HG03066 (cell line): ENCODE measurements around the gene ZAP70.
"Not testable (repeated sequence)": the region's sequence is repeated elsewhere in the genome, so short reads cannot be mapped to it uniquely, and the experiment has no call there.

Experiments
- ATAC-seq: cut with Tn5 transposase; IDR thresholded peaks from one replicate; pipeline ENCODE4 v1.9.1; 2021; ENCODE audit warnings: low read depth; ENCODE audit not compliant: unreplicated experiment

ZAP70 gene

DNA sequence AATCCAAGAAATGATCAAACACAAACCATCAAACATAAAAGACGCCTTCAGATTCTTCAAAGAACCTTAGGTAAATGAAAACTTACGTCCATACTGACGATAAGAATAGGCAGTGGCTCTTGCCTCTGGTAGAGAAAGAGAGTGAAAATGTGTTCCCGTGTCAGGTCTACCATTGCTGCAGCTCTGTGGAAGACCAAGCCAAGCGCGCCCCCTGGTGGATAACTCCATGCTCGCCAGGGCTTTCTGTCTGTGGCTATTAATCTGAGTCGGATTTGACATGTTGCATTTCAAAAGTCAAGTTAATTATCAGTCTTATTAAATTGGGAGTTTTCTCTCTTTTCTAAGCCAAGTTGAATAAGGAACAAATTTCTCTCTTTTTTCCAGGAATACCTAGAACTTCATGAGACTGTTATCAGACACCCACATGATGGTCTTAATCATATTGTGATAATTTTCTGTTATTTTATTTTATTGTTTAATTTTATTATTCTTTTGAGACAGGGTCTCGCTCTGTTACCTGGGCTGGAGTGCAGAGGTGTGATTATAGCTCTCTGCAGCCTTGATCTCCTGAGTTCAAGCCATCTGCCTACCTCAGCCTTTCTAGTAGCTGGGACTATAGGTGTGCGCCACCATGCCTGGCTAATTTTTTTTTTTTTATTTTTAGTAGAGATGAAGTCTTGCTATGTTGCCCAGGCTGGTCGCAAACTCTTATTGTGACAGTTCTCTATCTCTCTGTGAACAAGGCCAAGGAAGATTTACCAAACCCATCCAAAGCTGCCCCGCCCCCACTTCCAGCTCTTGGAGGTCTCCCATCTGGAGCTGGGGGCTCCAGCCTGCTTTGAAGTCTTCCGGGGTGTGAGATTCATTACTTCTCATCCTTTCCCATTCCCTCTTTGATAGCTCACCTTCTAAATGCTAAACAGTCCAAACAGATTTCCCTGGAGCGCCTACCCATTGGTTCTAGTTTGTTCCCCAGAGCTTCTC lies 15.8 kb upstream of the ZAP70 start:
- ATAC-seq = no peak

DNA sequence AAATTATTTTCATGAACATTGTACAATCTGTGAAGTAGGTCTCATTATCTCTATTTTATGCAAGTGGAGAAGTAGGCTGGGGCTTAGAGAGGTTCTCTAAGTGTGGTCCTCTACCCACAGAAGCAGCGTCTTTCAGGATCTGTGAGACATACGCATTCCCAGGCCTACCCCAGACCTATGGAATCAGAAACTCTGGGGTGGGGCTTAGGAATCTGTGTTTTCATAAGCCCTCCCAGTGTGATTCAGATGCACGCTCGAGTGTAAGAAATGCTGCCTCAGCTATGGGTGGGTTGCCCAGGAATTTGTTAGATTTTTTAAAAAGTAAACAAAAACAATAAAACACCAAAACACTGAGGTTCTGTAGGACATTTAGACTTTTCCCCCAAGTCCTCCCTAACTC lies 14.8 kb upstream of the ZAP70 start:
- ATAC-seq = no peak

DNA sequence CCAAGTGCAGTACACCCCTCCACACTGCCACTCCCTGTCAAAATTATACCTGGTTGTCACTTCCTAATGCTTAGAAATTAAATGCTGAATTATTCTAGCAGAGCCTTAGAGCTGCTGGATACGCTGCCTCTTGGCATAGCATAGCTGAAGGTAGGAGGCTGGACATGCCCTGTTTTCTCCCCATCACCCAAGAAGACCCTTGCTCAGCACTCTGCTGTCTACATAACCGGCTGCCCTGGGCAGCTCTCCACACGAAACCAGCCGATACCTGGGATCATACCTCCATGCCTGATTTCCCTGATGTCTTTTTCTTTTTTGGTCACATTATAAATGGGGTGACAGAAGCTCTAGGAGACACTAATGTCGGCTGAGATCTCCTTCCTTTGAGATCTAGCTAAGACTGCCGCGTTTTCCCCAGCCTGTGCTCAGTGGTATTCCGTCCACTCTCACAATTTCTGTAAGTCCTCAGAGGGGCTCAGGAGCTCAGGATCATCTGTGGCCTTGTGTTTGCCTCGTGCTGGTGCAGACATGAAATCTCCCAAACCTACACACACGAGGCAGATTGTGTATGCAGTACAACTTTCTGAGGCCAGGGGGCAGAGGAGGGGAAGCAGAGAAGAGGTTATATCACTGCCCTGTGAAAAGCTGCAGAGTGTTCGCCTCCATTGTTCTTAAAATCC lies 13.5 kb upstream of the ZAP70 start:
- no peak for ATAC-seq

DNA sequence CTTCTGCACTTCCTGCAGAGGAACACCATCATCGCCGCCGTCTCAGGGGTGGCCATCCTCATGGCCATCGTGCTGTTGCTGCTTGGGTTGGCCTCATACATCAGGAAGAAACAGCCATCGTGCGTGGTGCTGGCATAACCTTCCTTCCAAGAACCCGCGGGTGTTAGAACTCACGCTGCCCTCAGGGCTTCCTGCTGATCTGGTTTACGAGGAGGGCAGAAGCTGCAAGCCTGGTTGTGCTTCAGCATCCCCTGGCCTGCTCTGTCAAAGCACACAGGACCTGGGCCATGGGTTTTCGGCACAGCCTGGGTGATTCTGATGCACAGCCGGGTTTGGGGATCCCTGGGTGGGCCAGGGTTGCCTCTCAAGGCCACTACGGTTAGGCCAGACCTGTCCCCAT lies 12.2 kb upstream of the ZAP70 start:
- no peak for ATAC-seq

DNA sequence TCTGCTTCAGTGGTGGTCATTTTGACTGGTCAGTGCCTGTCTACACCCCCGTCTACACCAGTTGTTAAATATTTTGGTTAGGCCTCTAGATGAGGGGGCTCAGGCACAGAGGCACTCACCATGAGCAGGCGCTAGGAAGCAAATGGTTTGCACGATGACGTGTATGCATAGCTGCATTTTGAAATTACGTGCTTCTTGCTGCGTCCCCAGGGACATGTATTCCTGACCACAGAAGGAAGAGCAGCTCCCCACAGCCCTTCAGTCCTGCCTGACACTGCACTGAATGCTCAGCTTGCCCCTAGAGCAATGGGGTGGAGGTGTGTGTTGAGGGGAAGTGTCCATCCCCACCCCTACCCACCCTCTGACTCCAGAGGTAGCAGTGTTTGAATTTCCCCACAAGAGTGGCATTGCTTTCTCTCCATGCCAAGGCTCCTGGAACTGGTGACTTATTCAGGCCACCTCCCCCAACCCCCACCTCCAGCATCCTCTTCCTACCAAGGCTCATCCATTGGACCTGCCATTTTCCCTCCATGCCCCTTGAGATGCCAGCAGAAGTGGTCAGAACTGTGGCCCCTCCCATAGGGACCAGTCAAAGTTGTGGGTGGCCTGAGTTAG lies 11.4 kb upstream of the ZAP70 start:
- ATAC-seq = no peak

DNA sequence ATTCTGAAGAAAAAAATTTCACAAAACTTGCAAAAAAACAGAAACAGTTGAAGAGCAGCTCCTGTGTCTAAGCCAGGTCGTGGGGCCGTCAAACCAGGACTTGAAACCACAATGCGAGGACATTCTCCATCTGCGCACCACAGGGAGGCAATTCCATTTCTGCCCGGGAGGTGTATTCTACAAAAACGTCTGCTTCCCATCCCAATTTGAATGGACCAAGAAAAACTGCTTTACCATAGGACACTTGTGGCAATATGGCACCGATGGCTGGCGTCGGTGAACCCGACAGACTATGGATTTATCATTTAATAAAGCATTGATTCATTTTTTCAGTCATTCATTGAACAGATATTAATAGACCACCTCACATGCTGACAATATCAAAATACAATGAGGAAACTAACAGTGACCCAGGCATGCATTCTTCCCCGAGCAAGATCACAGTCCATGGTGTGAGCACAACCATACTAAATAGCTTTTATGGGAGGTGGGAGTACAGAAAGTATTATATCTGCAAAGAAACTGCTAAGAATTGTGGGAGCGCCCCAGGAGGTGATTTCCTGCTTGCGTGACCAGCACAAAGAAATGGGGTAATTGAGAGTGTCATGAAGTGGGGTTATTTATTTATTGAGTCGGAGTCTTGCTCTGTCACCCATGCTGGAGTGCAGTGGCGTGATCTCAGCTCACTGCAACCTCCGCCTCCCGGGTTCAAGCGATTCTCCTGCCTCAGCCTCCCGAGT lies 10.5 kb upstream of the ZAP70 start:
- ATAC-seq = no peak

DNA sequence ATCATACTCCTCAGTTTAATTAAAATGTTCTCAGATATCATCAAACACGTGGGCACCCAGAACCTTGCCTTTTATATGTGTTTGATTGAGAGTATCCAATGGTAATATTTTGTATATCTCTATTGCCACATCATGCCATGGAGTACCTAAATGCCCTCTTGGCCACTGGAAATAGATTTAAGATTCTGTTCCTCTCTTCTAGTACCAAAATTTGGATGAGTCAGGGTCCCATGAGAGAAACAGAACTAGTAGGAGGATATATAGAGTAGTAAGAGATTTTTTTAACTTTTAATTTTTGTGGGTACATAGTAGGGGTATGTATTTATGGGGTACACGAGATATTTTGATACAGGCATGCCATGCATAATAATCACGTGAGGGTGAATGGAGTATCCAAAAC lies 9.6 kb upstream of the ZAP70 start:
- no peak for ATAC-seq

DNA sequence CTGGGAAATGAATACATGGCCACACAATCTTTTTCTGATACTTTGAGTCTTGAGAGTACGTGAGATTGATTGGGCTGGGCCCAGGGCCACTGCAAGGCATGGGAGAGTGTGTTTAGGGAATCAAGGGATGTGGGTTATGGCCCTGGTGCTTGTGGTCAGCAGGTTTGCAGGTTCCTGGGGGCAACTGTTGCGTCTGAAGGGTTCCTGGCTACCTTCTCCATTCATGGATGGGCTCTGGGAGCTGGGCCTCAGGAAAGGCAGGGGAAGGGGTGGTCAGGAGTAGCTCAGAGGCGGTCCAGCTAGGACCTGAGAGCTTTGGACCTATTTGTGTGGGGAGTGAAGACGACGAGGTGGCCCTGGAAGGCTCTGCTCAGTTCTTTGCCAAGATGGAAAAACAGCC lies 8.4 kb upstream of the ZAP70 start:
- ATAC-seq = no peak

DNA sequence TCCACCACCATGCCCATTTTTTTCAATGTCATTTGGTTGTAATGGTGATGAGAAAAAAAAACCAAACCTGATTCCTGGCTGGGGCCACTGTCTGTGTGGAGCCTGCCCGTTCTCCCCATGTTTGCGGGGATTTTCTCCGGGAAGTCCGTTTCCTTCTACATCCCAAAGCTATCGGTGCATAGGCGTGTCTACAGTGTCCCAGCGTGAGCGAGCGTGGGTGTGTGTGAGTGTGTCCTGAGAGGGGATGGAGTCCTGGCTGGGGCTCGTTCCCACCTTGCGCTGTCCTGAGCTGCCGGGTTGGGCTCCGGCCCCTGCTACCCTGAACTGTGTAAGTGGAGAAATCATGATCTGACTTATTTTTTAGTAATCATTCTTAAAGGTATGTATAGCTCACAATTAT lies 7.3 kb upstream of the ZAP70 start:
- no peak for ATAC-seq

DNA sequence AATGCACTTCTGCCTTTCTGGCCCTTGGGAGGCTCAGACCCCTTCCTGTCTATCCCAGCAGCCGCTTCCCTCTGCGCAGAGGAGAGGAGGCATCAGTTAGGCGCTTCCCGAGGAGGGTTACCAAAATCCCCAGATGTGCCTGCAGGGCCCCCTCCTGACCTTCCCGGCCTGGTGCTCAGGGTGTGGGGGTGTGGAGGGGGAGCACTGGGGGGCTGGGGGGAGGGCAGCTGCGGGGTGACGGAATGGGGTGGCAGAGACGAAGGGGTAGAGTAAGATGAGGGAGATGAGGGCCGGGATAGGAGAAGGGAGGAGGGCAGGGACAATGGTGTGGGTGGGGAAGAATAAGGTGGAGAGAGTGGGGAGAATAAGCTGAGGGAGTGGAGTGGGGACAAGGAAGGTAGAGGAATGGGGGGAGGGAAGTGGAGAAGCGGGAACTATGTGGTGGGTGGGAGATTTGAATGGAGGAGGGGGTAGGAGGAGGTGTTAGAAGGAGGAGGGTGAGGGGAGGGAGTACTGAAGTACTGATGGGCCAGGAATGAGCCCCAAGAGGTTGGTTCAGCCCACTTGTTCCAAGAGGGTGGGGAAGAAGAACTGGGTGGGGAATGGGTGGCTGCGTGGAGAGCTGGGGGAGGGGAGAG lies 6.5 kb upstream of the ZAP70 start:
- ATAC-seq = no peak

DNA sequence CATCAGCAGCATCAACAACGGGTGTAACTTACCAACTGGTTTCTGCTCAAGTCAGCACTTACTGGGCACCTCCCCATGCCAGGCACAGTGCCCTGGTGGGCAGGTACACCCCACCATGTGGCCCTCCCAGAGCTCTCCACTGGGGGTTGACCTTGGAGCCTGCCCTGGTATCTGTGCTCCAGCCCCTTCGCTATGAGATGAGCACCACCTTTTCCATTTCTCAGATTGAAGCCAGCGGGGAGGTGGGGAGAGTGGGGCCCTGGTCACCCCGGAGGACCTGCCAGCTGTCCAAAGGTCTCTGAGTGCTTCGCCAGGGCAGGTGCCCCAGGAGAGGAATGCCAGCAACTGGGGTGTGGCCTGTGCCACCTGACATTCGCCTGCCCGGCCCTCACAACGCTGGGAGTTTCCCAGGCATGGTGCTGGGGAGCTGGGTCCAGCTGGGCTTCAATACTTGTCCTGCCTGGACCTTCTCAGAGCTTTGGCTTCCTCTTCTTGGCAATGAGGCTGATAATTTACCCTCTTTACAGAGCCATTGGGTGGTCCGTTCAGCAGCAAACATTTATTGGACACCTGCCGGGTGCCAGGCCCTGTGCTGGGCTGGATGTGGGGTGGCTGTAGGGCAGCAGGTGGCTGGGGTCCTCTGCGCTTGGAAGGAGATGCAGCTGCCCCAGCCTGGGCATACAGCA lies 5.9 kb upstream of the ZAP70 start:
- no peak for ATAC-seq

DNA sequence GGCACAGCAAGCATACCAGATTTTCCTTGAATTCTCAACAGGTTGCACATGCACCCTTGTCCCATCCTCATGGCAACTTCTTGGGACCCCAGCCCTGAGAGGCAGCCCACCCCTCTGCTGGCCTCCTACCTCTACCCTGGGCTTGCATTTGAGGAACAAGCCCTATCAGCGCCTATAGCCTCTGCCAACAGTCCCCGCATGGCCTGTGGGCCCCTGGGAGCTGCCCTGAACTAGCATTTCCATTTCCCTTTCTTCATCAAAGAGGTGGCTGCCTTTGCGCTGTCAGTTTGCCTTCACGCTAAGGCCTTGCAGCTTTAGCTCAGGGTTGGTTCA lies 5.4 kb upstream of the ZAP70 start:
- ATAC-seq = no peak

DNA sequence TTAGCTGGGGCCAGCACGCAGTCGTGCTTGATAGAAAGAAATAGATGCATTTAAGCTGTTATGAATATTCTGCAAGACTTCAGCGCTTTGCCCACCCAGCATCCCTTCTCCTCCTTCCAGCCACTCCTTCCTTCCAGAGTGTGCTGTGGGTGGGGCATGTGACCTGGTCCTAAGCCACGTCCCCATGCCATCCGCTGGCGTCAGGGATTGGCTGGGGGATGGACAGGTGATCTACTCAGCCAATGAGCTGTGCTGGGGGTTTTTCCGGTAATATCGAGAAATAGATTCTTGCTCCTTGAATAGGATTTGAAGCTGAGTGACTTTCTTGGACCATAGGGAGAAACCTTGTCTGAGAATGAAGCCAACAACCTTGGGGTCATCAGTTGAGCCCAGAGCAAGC lies 4.8 kb upstream of the ZAP70 start:
- no peak for ATAC-seq

DNA sequence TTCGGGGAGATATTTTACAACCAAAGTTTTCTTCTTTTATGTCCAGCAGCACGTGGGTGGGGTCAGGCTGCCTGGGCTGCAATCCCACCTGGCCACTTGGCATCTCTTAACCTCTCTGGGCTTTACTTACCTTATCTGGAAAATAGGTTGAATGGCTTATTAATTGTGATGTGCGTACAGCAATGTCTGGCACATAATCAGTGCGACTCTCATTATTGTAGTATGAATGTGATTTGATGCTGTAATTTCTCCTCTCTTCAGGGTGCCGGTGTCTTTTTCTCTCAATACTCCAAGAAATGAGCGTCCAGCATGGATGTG lies 2.0 kb upstream of the ZAP70 start:
- ATAC-seq = no peak

DNA sequence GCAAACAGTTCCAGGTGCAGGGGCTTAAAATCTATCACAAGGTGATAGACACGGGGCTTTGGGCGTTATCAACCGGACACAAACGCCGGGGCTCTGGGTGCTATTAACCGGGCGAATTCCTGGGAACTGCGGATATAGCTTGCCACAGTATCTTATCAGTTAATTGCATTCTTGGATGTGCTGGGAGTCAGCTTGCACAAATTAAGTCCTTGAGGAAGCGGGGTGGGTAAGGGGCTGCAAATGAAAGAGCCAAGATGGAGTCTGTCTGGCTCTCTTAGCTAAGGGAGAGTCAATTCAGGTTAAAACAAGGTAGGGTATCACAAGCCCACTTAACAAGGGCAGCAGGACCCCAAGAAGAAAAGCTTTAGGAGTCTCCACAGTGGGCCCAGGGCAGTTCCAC lies 1.2 kb upstream of the ZAP70 start:
- ATAC-seq = not testable (repeated sequence)

DNA sequence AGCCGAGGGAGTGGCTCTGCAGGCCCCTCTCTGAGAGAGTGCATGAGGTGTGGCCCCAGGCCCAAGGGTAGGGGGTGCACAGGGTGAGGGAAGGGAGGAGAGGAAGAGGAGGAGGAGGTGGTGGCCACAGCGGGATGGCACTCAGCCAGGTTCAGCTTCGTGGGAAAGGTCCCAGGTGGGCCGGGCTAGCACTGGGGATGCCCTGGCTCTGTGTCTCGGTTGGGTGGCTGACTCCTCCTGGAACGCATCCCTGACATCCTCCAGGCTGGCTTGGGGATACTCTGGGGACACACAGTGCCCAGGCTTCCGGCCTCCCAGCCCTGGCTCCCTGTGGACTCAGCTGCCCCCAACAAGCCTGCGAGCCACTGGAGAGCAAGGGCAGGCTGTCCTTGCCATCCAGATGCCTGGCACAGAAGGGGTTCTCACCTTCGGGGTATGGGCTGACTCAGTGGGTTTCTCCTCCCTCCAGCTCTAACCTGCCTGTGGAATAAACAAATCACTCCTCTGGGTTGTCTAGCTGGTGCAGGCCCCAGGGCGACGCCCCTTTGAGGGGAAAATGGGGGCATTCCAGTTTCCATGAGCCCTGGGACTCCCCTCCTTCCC lies 582 bp upstream of the ZAP70 start:
- ATAC-seq = no peak

DNA sequence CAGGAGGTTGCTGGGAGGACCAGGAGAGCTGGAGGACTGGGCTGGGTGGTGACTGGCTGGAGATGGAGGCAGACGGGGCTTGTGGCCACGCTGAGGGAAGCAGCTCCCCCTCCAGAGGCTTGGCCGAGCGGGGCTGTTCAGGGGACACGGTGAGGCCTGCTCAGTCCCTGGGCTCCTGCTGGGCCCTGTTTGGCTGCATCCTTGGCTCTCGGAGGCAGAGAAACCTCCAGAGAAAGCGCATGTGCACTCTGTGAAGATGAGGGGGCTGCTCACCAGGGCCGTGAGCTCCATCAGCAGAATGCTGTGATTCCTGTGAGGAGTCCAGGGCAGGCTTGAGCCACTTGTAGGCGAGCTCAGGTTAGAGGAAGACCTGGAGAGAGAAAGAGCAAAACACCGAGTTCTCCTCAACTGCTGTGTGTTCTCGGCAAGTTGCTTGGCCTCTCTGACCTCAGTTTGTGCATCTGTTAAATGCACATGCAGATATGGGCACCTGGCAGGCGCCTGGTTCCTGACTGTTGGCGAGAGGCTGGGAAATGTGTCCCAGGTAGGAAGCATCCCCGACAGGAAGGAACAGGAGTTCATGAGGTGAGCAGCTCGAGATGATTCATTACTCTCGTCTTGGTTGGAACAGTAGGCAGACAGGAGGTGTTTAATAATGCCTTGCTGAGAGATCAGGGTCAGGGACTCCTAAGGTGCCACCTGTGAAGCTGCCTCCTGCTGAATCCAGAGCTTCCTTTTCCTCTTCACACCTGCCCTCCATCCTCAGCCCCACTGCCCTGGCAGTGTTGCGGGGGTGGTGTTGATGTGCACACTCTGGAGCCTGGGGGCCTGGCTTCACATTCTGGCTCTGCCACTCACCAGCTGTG lies 941 bp downstream of the ZAP70 start:
- ATAC-seq = no peak

DNA sequence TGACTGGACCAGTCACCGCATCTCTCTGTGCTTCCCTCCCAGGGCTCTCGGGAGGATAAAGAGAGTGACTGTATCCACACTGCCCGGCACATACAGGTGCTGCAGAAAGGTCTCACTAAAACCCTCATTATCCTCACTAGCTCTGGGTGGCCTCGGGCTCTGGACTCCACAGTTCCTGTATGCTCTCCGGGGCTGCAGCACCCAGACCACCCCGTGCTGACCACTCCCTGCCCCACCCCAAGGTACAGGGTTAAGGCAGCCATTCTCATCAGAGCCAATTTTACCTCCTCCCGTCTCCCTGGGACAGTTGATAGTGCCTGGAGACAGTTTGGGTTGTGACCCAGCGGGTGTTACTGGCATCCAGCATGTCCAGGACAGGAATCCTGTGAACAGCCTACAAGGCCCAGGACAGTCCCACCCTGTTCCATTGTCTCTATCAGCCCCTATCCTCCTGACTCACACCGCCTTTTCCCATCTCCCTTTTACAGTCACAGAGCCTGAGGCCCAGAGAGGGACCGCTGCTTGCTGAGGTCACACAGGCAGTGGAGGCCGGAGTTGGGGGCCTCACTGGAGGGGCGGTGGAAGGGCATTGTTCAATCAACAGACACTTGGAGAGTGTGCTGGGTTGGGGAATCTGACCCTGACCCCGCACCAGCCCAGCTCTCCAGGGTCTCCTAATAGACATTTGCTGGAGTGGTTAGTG lies 1.7 kb downstream of the ZAP70 start:
- no peak for ATAC-seq
